Frontal cortex (tissue), 4 donors: ENCODE data around the gene MND1. TPM values are rescaled to one million over a fixed set of nuclear protein-coding genes. Genes with fewer than 3 reads are reported as not detected.
"Not testable (repeated sequence)": the region's sequence is repeated elsewhere in the genome, so short reads cannot be mapped to it uniquely, and the experiment has no call there.

Source experiments
- DNase-seq, 2 donors: peaks; one replicate each; pipeline ENCODE4 v3.0.0; 2012; ENCODE audit warnings: low spot score in 2 of 2
- FAIRE-seq: peaks from 2 replicates; lab custom pipeline; 2012; peaks lifted over from hg19 to GRCh38; lab: Jason Lieb, UNC
- total RNA-seq: library from RNA; depleted of rRNA; stranded (reverse); fragments of >200 nt; gene quantifications from one replicate; pipeline ENCODE4 v1.2.3, GENCODE V29; 2014
- donor health status: control.
- donor health status: control.
- donor health status: control.

Gene MND1
- total RNA-seq, 1 donor from 2014 or later, result 3.7 TPM

DNA sequence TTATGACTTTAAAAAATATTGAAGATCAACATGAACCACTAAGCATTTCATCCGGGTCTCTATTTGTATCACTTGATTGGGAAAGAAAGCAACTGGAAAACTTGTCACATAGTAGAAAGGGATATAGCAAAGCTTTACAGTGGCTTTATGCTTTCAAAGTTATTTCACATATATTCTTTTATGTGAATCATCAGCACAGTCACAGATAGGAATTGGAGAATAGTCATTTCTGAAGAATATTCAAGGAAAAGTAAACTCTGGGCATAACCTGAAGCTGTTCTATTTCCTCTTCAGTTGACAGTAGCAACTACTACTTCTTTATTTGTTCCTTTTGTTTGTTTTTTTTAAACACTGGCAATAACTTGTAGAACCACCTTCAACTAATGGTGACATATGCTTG is 50.5 kb downstream of the MND1 start:
- DNase-seq (no peak), FAIRE-seq (no peak)

DNA sequence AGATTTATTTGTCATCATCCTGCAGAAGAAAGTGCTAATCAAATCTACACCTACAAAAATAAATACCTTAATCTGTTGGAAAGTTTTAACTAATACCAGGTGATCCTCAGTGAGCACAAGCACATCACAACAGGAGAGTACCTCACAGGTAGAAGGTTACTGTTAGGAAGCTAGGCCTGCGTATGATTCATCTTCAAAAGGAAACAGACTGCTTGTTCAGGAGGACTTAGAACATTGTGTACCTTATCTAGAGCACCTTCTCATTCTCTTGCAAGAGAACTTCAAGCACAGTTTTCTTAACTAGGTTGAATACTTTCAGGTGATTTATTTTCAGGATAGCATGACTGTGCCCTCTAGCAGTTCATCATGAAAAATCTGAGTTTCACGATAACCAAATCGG is 54.2 kb downstream of the MND1 start:
- FAIRE-seq (no peak), DNase-seq (no peak)

DNA sequence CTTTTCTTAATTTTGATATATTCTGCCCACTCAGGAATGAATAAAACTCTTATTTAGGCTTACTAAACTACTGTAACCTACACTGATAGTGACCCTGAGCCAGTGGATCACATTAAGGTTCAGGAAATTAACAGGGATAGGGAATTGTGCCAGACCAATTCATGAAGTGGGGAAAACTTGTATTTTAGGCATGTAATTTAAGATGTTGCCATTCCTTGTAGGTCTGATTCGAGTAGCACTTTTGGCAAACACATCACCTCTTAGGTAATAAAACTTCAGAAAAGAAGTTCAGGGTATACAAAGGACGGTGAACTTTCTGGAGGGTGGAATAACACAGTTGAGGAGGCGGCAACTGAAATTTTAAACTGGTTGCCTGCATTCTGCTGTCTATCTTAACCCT is 54.9 kb downstream of the MND1 start:
- FAIRE-seq (no peak), DNase-seq (no peak)

DNA sequence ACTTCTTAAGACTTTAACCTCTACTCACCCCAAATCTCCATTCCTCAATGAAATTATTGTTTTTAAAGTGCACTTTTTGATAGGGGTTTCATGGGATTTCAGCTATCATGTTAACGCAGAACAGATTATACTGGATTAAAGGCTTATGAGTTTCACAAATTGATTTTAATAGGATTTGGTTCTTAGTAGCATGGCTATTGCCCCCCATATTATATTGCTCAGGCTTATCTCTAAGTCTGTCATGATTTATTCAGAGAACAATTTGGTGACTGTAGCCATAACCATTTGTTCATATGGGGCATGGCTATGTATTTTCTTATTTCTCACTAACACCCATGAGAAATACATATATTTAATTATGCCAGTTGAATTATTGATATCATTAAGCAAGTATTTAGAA is 57.0 kb downstream of the MND1 start:
- FAIRE-seq (no peak), DNase-seq (no peak)

DNA sequence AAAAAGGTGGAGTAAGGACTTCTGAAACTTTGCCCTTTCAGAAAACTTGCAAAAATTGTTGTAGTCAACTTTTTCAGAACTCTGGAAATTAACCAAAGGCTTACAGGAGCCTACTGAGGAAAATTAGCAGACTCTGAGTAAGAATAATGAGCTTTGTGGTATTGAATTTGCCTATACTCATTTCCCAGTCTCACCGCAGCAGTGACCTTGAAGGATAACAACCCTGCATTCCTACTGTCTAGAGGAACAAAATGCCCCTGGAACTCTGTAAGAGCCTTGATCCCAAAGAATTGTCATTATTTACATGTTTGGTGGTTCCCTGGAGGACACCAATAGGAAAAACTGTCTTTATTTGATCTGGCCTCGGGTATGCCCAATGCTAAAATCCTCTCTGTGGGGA is 57.9 kb downstream of the MND1 start:
- FAIRE-seq (no peak), DNase-seq (no peak)

DNA sequence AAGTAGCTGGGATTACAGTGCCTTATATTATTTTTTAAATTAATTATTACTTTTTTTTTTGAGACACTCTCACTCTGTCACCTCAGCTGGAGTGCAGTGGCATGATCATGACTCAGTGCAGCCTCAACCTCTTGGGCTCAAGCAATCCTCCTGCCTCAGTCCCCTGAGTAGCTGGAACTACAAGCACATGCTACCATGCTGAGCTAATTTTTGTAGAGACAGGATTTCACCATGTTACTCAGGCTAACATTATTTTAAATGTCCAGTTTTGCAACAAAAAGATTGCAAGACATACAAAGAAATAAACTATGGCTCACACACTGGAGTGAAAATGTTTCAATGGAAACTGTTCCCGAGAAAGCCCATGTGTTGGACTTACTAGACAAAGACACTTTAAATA is 59.2 kb downstream of the MND1 start:
- FAIRE-seq, result no peak

DNA sequence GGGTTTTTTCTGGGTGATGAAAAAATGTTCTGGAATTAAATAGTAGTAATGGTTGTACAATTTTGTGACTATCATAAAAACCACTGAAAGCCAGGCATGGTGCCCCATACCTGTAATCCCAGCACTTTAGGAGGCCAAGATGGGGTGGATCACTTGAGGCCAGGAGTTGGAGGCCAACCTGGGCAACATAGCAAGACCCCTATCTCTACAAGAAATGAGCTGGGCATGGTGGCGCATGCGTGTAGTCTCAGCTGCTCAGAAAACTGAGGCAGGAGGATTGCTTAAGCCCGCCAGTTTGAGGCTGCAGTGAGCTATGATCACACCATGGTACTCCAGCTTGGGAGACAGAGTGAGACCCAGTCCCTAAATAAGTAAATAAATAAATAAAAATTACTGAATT is 63.4 kb downstream of the MND1 start:
- DNase-seq (no peak), FAIRE-seq (no peak)

More for the DNA sequence above, 59.2 kb downstream of the MND1 start:
- no peak for DNase-seq

DNA sequence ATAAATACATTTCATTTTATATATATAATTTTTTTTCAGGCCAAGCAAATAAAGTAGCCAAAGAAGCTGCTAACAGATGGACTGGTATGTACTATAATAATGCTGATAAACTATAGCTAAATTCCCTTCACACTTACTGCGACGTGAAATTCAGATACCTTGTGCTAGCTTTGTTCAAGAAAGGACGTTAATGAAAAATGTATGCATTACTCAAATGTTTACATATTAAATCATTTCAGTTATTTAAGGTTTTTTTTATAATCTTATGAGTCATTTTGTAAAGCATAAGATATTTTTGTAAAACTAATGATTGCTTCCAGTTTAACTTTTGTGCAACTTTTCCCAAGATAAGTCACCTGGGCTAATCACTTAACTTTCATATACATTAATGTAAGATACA is 64.4 kb downstream of the MND1 start:
- FAIRE-seq (no peak), DNase-seq (no peak)

DNA sequence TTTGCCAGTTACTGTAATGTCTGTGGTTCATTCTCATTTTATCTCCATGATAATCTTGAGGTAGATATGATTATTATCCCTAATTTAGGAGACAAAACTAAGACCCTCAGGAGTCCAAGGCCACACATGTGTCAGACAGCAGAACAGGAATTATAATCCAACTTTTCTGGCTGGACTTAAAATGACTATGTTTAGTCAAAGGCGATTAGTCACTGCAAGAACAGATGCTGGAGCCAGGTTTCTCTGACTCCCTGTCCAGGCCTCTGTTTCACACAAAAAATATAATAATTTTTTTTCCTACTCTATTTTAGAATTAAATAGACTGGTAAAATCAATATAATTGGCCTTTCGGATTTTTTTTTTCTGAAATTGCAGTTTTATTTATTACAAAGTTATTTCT is 64.9 kb downstream of the MND1 start:
- DNase-seq (no peak), FAIRE-seq (no peak)

DNA sequence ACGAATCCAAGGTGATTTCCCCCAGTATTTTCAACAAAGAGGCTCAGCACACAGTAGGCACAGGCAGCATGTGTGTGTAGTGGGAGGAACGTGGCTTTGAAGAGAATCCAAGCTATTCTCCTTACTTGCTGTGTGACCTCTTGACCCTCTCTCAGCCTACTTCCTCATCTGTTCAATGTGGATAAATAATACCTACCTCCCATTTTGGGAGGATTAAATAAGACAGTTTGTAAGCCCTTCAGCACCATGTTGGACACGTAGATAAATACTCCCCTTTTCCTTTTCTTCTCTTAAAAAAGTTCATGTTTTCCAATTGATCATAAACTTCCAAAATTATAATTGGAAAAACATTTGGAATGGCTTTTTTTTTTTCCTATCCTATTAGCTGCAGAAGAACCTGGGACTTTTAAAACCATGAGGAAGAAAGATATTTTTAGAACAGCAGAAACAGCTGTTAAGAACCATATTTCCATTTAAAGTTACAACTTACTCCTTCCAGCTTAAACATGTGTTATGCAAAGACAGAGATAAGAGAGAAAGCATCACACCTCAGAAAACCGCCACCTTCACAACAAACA is 65.5 kb downstream of the MND1 start:
- FAIRE-seq, result no peak
- DNase-seq, result no peak

DNA sequence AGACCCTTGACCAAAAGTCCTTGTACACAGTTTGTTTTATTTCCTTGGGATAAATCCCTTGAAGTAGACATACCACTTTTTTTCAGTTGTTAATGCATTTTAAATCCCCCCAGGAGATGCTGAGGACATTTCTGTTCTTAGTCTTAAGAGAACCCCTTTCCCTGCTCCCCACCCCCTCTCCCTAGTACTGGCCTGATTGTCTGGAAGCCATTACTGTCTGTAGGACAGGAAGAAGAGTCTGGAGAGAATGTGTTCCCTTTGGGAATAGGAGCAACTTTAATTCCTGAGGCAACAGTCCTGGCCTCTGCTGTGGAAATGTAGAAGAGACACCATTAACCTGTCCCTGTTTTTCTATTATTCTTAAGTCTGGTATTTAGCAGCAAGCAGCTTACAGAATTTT is 69.4 kb downstream of the MND1 start:
- DNase-seq, result no peak
- FAIRE-seq, result no peak

DNA sequence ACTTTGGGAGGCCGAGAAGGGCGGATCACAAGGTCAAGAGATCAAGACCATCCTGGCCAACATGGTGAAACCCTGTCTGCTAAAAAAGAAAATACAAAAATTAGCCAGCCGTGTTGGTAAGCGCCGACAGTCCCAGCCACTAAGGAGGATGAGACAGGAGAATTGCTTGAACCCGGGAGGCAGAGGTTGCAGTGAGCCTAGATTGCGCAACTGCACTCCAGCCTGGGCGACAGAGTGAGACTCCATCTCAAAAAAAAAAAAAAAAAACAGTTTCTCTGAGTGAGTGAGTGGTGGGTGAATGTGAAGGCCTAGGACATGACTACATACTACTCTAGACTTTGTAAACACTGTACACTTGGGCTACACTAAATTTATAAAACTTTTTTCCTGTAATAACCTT is 72.0 kb downstream of the MND1 start:
- DNase-seq, FAIRE-seq: not testable (repeated sequence)

DNA sequence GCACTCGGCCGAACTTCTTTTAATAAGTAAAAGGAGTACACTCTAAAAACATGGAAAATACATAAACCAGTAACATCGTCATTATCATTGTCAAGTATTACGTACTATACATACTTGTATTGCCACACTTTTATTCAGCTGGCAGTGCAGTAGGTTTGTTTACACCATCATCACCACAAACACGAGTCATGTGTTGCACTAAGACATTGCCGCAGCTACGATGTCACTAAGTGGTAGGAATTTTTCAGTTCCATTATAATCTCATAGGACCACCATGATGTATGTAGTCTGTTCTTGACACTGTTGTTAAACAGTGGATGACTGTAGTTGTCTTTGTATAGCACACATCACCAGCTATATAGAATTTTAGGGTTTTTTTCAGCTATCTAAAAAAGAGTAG is 73.6 kb downstream of the MND1 start:
- DNase-seq, result no peak

DNA sequence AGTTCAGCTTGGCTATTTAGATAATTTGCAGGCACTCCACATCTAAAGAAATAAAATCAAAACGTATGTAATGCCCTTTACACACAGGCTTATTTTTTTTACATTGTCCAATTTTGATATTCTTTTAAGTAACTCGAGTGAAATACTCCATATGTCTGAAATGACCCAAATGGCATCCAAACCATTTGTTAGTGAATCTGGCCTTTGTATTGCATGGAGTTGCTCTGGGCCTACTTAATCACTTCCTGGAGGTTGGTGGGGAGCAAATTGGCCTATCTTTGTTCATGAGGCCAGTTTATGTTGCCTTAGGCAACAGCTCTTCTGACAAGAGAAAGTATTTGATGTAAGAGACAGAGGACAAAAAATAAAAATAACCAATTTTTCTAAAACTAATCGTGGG is 74.1 kb downstream of the MND1 start:
- DNase-seq (no peak), FAIRE-seq (no peak)

More for the DNA sequence above, 73.6 kb downstream of the MND1 start:
- no peak for FAIRE-seq

DNA sequence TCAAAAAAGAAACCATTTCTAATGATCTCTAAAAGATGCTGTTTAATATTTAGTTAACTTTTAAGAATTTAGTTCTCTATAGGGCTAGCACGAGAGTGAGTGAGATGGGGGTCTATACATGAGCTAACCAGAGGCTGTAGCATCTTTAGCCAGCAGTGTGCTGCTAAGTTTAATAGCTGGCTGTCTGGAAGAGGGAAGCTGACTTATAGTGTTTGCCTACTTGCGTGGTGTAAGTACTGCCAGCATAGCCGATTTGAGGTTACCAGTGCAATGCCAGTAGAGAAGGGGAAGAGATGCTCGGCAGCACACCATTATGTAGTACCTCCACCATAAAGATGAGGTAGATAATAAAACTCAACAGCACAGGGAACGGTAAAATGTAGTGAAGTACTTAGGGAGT is 74.5 kb downstream of the MND1 start:
- FAIRE-seq, result no peak
- no peak for DNase-seq

DNA sequence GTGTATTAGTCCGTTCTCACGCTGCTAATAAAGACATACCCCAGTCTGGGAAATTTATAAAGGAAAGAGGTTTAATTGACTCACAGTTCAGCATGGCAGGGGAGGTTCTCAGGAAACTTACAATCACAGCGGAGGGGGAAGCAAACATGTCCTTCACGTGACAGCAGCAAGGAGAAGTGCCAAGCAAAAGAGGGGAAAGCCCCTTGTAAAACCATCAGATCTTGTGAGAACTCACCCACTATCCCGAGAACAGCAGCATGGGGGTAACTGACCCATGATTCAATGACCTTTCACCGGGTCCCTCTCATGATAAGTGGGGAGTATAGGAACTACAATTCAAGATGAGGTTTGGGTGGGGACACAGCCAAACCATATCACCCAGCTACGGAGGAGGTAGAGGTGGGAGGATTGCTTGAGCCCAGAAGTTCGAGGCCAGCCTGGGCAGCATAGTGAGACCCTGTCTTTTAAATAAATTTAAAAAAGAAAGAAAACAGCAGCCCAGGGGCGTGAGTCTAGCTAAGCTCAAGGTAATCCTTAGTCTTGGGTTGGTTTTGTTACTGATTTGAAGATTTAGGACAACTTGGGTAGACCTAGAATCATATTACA is 75.3 kb downstream of the MND1 start:
- DNase-seq (no peak), FAIRE-seq (no peak)

DNA sequence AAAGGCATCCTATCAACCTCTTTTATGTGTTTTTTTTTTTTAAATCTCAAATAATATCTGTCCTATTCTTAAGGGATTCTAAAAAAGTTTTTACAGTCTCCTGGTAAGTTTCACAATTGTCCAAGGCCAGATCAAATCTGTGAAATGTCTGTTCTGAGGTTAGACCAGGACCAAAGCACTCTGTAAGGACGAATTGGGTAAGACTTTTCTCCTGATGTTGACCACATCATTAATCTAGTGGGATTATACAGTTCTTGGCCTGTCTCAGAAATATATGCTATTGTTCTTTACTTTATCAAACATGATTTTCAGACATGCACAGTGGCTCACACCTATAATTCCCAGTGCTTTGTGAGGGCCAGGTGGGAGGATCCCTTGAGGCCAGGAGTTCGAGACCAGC is 75.9 kb downstream of the MND1 start:
- DNase-seq (no peak), FAIRE-seq (no peak)

DNA sequence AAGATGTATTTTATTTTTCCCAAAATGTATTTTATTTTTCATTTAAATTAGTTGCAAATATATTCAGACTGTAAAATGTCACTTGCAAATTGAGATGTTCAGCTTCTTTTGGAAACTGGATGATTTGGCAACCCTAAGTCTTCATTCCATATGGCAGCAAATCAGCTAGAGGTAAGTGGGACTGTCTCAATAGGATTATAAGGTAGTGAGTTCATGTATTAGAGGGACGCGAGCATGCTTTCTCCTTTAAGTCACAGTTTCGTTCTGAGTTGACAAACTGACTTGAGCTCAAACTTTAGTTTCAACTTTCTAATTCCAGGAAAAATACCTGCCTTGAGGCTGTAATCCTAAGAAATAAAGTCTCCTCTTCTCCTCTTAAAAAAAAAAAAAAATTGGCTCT is 77.5 kb downstream of the MND1 start:
- no peak for DNase-seq
- FAIRE-seq, result no peak

DNA sequence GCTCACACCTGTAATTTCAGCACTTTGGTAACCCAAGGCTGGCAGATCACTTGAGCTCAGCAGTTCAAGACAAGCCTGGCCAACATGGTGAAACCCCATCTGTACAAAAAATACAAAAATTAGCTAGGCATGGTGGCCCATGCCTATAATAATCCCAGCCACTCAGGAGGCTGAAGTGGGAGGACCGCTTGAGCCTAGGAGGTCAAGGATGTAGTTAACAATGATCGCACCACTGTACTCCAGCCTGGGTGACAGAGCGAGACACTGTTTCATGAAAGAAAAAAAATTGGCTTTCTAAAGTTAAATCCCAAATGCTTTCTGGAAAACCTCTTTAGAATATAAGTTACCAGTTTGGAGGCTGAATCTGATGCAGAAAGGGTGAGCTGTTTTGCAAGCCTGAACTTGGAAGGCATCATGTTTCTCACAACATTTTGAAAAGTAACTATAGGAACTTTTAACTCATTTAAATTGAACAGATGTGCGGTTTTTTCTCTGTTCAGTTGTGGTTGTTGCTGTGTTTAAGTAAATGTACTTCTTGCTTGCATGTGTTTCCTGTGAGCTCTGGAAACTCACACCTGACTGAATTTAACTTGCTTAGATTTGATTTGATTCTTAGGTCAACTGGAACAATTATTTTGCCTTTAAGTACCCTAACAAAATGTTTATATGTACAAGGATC is 81.9 kb downstream of the MND1 start:
- no peak for FAIRE-seq

DNA sequence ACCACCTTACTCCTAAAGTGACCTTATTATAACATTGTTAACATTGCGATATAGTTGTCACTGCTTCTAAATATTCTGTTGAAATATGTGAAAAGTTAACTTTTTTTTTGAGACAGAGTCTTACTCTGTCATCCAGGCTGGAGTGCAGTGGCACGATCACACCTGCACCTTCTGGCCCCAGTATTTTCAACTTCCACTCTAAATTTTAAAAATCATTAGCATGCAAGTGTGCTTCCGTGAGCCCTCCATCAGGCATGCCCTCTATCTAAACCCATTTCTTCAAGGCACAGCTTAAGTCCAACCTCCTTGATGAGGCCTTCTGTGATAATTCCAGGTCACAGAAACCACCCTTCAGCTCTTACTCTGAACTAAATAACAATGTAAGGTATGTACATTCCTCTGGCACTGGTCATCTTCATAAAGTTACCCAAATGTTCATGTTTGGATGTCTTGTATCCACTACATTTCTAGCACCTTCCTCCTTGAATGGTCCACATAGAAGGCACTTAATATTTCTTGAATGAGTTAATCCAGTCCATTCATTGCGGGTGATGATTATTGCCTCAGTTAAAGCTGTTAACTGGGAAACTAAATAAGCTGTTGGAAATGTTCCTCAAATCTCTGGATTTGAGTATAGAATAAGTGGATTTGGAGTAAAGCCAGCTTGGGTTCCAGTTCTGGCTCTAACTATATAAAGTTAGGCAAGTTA is 83.0 kb downstream of the MND1 start:
- DNase-seq, result no peak
- FAIRE-seq, result no peak

More for the DNA sequence above, 81.9 kb downstream of the MND1 start:
- DNase-seq, result no peak

DNA sequence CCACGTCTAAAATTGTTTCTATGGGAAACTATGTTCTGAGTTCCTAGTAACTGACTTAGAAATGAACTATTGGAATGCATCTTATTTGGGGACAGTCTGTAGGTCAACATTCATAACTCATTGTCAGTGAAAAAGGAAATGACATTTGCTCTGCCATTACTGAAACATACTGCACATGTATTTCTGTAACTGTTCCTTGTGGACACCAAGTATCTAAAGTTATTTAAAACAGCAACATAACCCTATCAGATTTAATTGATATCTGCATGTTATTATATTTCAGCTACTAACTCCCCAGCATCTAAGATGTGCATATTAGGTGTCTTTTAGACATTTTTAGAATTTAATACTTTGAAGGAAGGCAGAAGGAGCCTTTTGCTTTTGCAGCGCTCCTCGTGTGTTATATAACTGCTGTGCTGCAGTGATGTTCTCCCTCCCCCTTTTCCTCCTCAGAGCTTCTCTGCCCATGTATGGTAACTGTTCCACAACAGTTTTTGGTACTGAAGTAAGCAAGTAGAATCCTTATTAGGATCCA is 84.5 kb downstream of the MND1 start:
- DNase-seq, result peak in 1 of 2 donors; percentile 24
- FAIRE-seq, result no peak
